K562 (cell line): ENCODE data around the gene TMEM92. TPM values are rescaled to one million over a fixed set of nuclear protein-coding genes. Genes with fewer than 3 reads are reported as not detected.

ENCODE experiments used
- BRD9 ChIP-seq: fragments of 450-650 bp; IDR thresholded peaks from 2 replicates; pipeline ENCODE4 v1.6.1; 2018; ENCODE audit warnings: low read depth; ENCODE audit not compliant: partially characterized antibody
- CEBPG ChIP-seq, 3 experiments: fragments of 200-800 bp in 1 of 3; sonication (Bioruptor generic) in 1 of 3; sonication (generic) in 1 of 3; formaldehyde crosslinking in 1 of 3; IDR thresholded peaks in 2 of 3; conservative IDR thresholded peaks in 1 of 3; 2 replicates each; pipeline versions ENCODE4 v1.6.1 to v1.8.0; 2016 to 2022; ENCODE audit warnings: missing compliant biosample characterization in 2 of 3, missing genetic modification characterization in 2 of 3, mild to moderate bottlenecking in 1 of 3, missing genetic modification reagents in 1 of 3
- DDX20 ChIP-seq: fragments of 450-650 bp; IDR thresholded peaks from 2 replicates; pipeline ENCODE4 v1.6.1; 2016; ENCODE audit warnings: missing genetic modification characterization, low read depth, mild to moderate bottlenecking, missing compliant biosample characterization, moderate library complexity
- HBP1 ChIP-seq: fragments of 450-650 bp; formaldehyde crosslinking; IDR thresholded peaks from 2 replicates; pipeline ENCODE4 v1.4.0; 2022; ENCODE audit warnings: missing genetic modification characterization
- L3MBTL2 ChIP-seq: fragments of 450-650 bp; IDR thresholded peaks from 2 replicates; pipeline ENCODE4 v1.6.1; 2016; ENCODE audit warnings: mild to moderate bottlenecking, moderate library complexity
- NR3C1 ChIP-seq: sonication (generic); formaldehyde crosslinking; IDR thresholded peaks from 2 replicates; pipeline ENCODE4 v1.8.1; 2022; ENCODE audit warnings: missing genetic modification reagents
- TARDBP ChIP-seq: fragments of 450-650 bp; IDR thresholded peaks from 2 replicates; pipeline ENCODE4 v1.6.1; 2016
- TGIF2 ChIP-seq: sonication (generic); formaldehyde crosslinking; IDR thresholded peaks from 2 replicates; pipeline ENCODE4 v1.8.1; 2022; ENCODE audit warnings: mild to moderate bottlenecking, missing genetic modification reagents, moderate library complexity
- TRIM24 ChIP-seq, 2 experiments: fragments of 450-650 bp; IDR thresholded peaks; 2 replicates each; pipeline ENCODE4 v1.6.1; 2016
- YY1 ChIP-seq, 3 experiments: IDR thresholded peaks; 2 replicates each; pipeline ENCODE4 v1.6.1; 2011; ENCODE audit warnings: low read length in 2 of 3, mild to moderate bottlenecking in 2 of 3, moderate library complexity in 2 of 3, borderline replicate concordance in 1 of 3, control low read depth in 1 of 3, low read depth in 1 of 3; ENCODE audit not compliant: insufficient read depth in 3 of 3, insufficient replicate concordance in 2 of 3, control insufficient read depth in 1 of 3, insufficient read length in 1 of 3; ENCODE audit errors: extremely low read depth in 1 of 3
- ZBTB17 ChIP-seq: fragments of 450-650 bp; formaldehyde crosslinking; IDR thresholded peaks from 2 replicates; pipeline ENCODE4 v1.4.0; 2020; ENCODE audit warnings: mild to moderate bottlenecking
- ZBTB2 ChIP-seq: fragments of 450-650 bp; IDR thresholded peaks from 2 replicates; pipeline ENCODE4 v1.6.1; 2016; ENCODE audit warnings: antibody characterized with exemption
- ZBTB43 ChIP-seq: sonication (generic); formaldehyde crosslinking; IDR thresholded peaks from 2 replicates; pipeline ENCODE4 v1.8.0; 2023; ENCODE audit warnings: mild to moderate bottlenecking, missing genetic modification reagents
- ZKSCAN3 ChIP-seq: fragments of 250-450 bp; sonication (Bioruptor Pico); IDR thresholded peaks from 2 replicates; pipeline ENCODE4 v1.4.0; 2020
- ZNF217 ChIP-seq: sonication (generic); formaldehyde crosslinking; IDR thresholded peaks from 2 replicates; pipeline ENCODE4 v1.8.0; 2022; ENCODE audit warnings: mild to moderate bottlenecking, missing genetic modification reagents
- ZNF324 ChIP-seq: fragments of 250-450 bp; sonication (Bioruptor Pico); IDR thresholded peaks from 2 replicates; pipeline ENCODE4 v1.4.0; 2020; ENCODE audit warnings: mild to moderate bottlenecking
- ZNF583 ChIP-seq: fragments of 250-450 bp; sonication (Bioruptor Pico); IDR thresholded peaks from 2 replicates; pipeline ENCODE4 v1.4.0; 2020
- ZNF76 ChIP-seq: fragments of 250-450 bp; sonication (Bioruptor Pico); IDR thresholded peaks from 2 replicates; pipeline ENCODE4 v1.4.0; 2020; ENCODE audit warnings: mild to moderate bottlenecking, moderate library complexity, borderline replicate concordance
- ZNF79 ChIP-seq: fragments of 250-450 bp; sonication (Bioruptor Pico); IDR thresholded peaks from 2 replicates; pipeline ENCODE4 v1.4.0; 2020; ENCODE audit warnings: low read depth, mild to moderate bottlenecking, moderate library complexity
- ZSCAN32 ChIP-seq: fragments of 450-650 bp; formaldehyde crosslinking; IDR thresholded peaks from 2 replicates; pipeline ENCODE4 v1.4.0; 2020; ENCODE audit warnings: mild to moderate bottlenecking, moderate library complexity
- polyA plus RNA-seq, 8 experiments: library from polyadenylated mRNA; depleted of rRNA in 4 of 8; stranded (reverse) in 5 of 8; unstranded in 3 of 8; fragments of >200 nt; fragmentation: Nextera tagmentation in 2 of 8; fragmentation: Illumina TruSeq in 1 of 8; extraction: Ambion mirVana in 2 of 8; extraction: Trizol in 1 of 8; gene quantifications; 2 replicates each; pipeline versions ENCODE4 v1.2.1 to v1.2.3, GENCODE V29; 2011 to 2014; ENCODE audit warnings: inconsistent platforms in 1 of 8, missing spikeins in 1 of 8
- total RNA-seq, 7 experiments: library from RNA; depleted of rRNA in 6 of 7; stranded (reverse); fragments of >200 nt in 6 of 7; fragmentation: Illumina TruSeq in 2 of 7; extraction: Trizol in 2 of 7; gene quantifications; 2 replicates each; pipeline versions ENCODE4 v1.2.1 to v1.2.3, GENCODE V29; 2011 to 2021; ENCODE audit warnings: low replicate concordance in 1 of 7
- TF ChIP-seq, protein P1 (sequence below): fragments of 450-650 bp; IDR thresholded peaks from 2 replicates; pipeline ENCODE4 v1.6.1; 2016; ENCODE audit warnings: missing biosample characterization, missing genetic modification characterization
- TF ChIP-seq, protein P2 (sequence below): fragments of 450-650 bp; formaldehyde crosslinking; IDR thresholded peaks from 2 replicates; pipeline ENCODE4 v1.4.0; 2022; ENCODE audit warnings: missing genetic modification characterization

The TMEM92 gene
- total and polyA plus RNA-seq, 9 of the 15 experiments (the other 6 are each of a cell fraction or from before 2014, with no cell fraction given), result 0.14 to 2.1 (median 0.40) TPM

DNA sequence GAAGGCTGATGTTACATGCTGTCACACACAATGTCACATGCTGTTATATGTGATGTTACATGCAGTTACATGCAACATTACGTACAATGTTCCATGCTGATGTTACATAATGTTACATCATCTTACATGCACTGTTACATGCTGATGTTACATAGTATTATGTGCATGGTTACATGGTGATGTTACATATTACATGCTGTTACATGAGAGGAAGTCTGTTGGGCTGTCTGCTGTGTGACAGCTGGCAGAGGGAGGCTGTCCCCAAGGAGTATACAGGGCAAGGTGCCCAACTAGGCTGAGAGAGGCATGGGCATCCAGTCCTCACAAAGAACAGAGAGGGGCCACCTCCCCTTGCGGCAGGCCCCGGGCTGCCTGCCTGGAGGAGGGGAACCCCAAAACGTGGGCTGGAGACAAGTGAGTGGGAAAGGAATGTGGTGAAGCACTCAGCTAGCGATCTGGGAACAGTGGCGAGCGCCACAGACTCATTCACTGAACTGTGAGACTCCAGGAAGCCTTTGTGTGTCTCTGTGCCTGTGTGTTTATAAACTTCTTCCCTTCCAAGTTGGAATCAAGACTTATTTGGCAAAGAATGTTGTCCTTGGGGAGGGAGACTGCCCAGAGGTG lies 30.6 kb downstream of the TMEM92 start (continued):
- TF ChIP-seq, protein P1, sequence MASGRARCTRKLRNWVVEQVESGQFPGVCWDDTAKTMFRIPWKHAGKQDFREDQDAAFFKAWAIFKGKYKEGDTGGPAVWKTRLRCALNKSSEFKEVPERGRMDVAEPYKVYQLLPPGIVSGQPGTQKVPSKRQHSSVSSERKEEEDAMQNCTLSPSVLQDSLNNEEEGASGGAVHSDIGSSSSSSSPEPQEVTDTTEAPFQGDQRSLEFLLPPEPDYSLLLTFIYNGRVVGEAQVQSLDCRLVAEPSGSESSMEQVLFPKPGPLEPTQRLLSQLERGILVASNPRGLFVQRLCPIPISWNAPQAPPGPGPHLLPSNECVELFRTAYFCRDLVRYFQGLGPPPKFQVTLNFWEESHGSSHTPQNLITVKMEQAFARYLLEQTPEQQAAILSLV, result peak; percentile 79
- TF ChIP-seq ZNF217 (CRISPR knock-in tag), result no peak
- no peak for TF ChIP-seq TGIF2
- TF ChIP-seq ZNF79 (CRISPR knock-in tag), result 0 out of 2 replicates have a peak, but pooled peaks have one; percentile 37
- TF ChIP-seq YY1 (IDR thresholded peaks at IDR 0.05; ENCODE audit: borderline replicate concordance in 1 of 3, control insufficient read depth in 1 of 3, extremely low read depth in 1 of 3, insufficient read depth in 3 of 3, insufficient read length in 1 of 3, insufficient replicate concordance in 2 of 3, low read depth in 1 of 3, low read length in 2 of 3), result no peak
- no peak for TF ChIP-seq DDX20 (tag)
- TF ChIP-seq HBP1 (CRISPR knock-in tag), result 0 out of 2 replicates have a peak, but pooled peaks have one; percentile 52
- 0 out of 2 replicates have a peak, but pooled peaks have one; percentile 34 for TF ChIP-seq ZNF583 (CRISPR knock-in tag)
- TF ChIP-seq NR3C1 (CRISPR knock-in tag), result no peak
- no peak for TF ChIP-seq TARDBP
- TF ChIP-seq, protein P2, sequence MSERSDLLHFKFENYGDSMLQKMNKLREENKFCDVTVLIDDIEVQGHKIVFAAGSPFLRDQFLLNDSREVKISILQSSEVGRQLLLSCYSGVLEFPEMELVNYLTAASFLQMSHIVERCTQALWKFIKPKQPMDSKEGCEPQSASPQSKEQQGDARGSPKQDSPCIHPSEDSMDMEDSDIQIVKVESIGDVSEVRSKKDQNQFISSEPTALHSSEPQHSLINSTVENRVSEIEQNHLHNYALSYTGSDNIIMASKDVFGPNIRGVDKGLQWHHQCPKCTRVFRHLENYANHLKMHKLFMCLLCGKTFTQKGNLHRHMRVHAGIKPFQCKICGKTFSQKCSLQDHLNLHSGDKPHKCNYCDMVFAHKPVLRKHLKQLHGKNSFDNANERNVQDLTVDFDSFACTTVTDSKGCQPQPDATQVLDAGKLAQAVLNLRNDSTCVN (CRISPR knock-in tag), result no peak
- peak; percentile 94 to 97 for TF ChIP-seq TRIM24 (IDR thresholded peaks at IDR 0.05)
- no peak for TF ChIP-seq BRD9
- TF ChIP-seq CEBPG (CRISPR knock-in tag; IDR thresholded peaks at IDR 0.05), result peak; percentile 95
- TF ChIP-seq CEBPG (tag; conservative IDR thresholded peaks at IDR 0.05 in 1 of 2, IDR thresholded peaks at IDR 0.05 in 1 of 2), result peak; percentile 93 to 99
- peak; percentile 87 for TF ChIP-seq ZSCAN32 (CRISPR knock-in tag)
- no peak for TF ChIP-seq ZBTB43 (CRISPR knock-in tag)
- no peak for TF ChIP-seq ZBTB2
- no peak for TF ChIP-seq L3MBTL2
- TF ChIP-seq ZNF324 (CRISPR knock-in tag), result no peak
- peak; percentile 73; the same call in 1 of the 2 replicates for TF ChIP-seq ZNF76 (CRISPR knock-in tag)
- TF ChIP-seq ZBTB17 (CRISPR knock-in tag), result peak; percentile 54; the same call in 1 of the 2 replicates
- TF ChIP-seq ZKSCAN3, result no peak
